22Rv1 (cell line): ENCODE measurements around the gene FOXS1.

Experiments
- ZFX ChIP-seq: fragments of 450-650 bp; IDR thresholded peaks from 2 replicates; pipeline ENCODE4 v1.6.1; 2017; ENCODE audit warnings: antibody characterized with exemption, borderline replicate concordance
- TF ChIP-seq, protein P1 (sequence below): fragments of 450-650 bp; IDR thresholded peaks from 2 replicates; pipeline ENCODE4 v1.5.1; 2017; ENCODE audit warnings: mild to moderate bottlenecking

DNA sequence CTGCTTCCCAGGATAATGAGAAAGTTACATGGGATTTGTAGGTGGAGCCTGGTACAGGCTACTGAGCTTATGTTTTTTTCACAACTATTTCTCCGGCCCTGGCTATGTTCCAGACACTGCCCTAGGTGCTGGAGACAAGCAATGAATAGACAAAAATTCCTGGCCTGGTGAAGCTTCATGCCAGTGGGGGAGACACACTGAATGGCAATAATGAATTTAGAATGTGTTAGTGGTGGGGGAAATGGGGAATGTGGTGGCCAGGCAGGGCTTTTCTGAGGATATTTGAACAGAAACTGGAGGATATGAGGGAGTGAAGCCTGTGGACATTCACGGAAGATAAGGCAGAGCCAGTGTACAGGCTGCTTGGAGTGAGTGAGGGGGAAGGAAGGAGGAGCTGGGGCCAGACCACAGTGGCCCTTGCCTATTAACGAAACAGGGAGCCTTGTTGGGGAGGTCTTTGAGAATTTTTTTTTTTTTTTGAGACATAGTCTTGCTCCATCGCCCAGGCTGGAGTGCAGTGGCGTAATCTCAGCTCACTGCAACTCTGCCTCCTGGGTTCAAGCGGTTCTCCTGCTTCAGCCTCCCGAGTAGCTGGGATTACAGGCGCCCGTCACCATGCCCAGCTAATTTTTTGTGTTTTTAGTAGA, 6.6 kb downstream of the FOXS1 start:
- TF ChIP-seq, protein P1, sequence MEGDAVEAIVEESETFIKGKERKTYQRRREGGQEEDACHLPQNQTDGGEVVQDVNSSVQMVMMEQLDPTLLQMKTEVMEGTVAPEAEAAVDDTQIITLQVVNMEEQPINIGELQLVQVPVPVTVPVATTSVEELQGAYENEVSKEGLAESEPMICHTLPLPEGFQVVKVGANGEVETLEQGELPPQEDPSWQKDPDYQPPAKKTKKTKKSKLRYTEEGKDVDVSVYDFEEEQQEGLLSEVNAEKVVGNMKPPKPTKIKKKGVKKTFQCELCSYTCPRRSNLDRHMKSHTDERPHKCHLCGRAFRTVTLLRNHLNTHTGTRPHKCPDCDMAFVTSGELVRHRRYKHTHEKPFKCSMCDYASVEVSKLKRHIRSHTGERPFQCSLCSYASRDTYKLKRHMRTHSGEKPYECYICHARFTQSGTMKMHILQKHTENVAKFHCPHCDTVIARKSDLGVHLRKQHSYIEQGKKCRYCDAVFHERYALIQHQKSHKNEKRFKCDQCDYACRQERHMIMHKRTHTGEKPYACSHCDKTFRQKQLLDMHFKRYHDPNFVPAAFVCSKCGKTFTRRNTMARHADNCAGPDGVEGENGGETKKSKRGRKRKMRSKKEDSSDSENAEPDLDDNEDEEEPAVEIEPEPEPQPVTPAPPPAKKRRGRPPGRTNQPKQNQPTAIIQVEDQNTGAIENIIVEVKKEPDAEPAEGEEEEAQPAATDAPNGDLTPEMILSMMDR = no peak
- no peak for TF ChIP-seq ZFX
